ENCODE results near the gene MMD.
A peak's percentile ranks its signal among the peaks of the same experiment; 100 is the strongest.
"Not testable (repeated sequence)": the region's sequence is repeated elsewhere in the genome, so short reads cannot be mapped to it uniquely, and the experiment has no call there.

The MMD gene

DNA sequence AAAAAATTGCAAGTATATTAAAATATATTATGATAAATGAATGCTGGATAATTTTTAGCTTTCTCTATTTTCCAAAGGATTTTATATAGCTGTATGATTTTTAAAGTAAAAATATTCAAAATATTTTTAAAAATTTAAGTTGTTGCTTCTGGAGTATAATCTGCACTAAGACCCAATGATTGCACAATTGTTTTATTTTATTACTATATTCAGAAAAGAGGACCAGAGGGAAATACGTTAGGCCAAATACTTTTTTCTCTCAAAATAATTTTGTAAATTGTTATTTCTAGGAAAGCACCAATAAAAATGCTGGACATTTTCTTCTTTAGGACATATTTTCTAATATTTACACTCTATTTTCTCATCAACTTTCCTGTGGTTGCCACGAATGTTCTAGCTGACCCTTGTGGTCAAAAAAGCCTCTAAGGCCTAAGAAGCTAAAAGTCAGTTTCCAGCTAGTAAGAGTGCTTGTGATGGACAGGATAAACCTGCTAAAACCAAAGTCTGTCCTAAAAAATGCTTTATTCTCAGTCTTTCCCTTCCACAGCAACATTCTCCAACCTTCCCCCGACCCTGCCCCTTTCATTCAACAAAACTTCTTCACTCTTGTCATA, 31.2 kb downstream of the MMD start:
- TF ChIP-seq CTCF (IDR thresholded peaks at IDR 0.05; ENCODE audit: low read depth, low read length): no peak
- H3K4me3 ChIP-seq (replicated peaks in 1 of 2; ENCODE audit: low read depth in 2 of 2, low read length in 2 of 2): no peak overlapping the region
- no peak for DNase-seq (ENCODE audit: low read depth in 2 of 2)

DNA sequence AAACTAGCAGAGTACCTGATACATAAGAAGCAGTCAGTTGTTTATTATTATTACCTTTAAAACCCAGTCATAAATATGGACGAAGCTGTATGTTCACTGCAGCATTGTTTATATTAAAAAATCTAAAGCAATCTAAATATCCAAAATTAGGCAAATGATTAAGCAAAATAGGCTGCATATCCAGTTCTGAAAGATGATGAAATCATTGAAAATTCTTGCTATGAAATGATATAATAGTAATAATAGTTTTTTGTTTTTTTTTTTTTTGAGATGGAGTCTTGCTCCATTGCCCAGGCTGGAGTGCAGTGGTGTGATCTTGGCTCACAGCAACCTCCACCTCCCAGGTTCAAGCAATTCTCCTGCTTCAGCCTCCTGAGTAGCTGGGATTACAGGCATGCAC, 31.9 kb downstream of the MMD start:
- not testable (repeated sequence) for DNase-seq (ENCODE audit: low read depth in 2 of 2); H3K4me3 ChIP-seq (replicated peaks in 1 of 2; ENCODE audit: low read depth in 2 of 2, low read length in 2 of 2)

GRCh38 chr17:55388842-55389241, 32.8 kb downstream of the MMD start:
- no peak for DNase-seq (ENCODE audit: low read depth in 2 of 2)
- no peak for TF ChIP-seq CTCF (IDR thresholded peaks at IDR 0.05; ENCODE audit: low read depth, low read length)
- H3K4me3 ChIP-seq (replicated peaks in 1 of 2; ENCODE audit: low read depth in 2 of 2, low read length in 2 of 2): no peak overlapping the region

GRCh38 chr17:55386796-55387332, 34.8 kb downstream of the MMD start:
- no peak for TF ChIP-seq CTCF (IDR thresholded peaks at IDR 0.05; ENCODE audit: low read depth, low read length)
- no peak for DNase-seq (ENCODE audit: low read depth in 2 of 2)
- no peak overlapping the region for H3K4me3 ChIP-seq (replicated peaks in 1 of 2; ENCODE audit: low read depth in 2 of 2, low read length in 2 of 2)

DNA sequence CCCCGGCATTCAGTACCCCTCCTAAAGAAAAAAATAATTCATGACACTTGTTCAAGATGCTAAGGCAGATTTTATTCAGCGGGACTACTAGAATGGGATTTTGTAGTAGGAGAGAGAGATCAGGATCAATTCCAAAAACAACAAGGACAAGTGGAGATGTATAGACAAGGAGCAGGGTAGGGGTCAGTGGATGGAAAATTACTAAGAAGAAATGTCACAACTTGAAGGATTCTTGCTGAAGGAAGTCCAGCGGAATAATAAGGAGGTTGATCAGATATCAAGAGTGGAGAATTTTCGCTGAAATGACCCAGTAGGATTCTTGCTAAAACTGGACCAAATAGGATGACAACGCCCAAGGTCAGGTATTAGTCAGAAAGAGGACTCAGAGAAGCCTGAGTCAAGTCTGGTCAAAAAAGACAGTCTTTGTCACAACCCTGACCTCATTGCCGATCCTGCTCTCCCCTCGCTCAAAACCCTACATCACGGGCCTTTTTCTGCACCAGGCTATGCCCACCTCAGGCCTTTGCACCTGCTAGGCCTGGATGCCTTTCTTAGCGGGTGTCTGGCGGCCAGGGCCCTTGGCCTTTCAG, 36.9 kb downstream of the MMD start:
- no peak overlapping the region for H3K4me3 ChIP-seq (replicated peaks in 1 of 2; ENCODE audit: low read depth in 2 of 2, low read length in 2 of 2)
- TF ChIP-seq CTCF (IDR thresholded peaks at IDR 0.05; ENCODE audit: low read depth, low read length): no peak
- DNase-seq (ENCODE audit: low read depth in 2 of 2): peak in 1 of 2 donors; percentile 23

DNA sequence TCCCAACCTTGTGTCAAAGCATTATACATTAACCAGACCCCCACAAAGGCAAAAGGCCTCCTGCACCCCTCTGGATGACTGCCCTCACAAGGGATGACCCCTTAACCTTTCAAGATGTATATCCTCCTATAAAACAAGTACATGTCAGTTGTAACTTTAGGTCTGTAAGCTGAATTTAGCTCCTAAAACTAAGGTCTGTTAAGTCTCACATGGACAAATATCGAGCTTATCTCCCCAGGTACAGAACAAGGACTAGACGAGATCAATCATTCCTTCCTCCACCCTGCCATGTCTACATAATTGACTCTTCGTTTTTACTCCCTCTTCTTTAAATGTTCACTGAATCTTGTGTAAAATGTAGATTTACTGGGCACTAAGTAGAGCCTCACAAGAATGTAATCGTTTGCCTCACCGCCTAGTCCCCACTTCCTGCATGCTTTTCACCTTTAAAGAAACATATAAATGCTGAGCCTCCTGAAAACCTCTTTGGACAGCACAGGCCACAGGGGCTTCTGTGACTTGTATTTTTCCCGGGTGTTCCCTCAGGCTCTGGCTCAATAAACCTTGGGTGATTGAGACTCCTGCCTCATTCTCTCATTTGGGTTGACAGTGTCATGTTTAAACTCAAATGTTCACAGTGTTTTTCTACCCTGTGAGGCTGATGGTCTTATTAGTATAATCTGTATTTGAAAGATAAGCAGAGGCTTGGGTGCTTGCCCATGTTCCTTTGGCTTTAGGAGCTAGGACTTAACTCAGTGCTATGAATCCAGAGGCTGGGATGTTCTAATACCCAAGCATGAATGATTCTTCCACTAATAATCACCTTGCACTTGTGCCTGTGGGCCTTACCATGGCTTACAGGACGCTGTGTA, 37.6 kb downstream of the MMD start:
- no peak for TF ChIP-seq CTCF (IDR thresholded peaks at IDR 0.05; ENCODE audit: low read depth, low read length)
- no peak overlapping the region for H3K4me3 ChIP-seq (replicated peaks in 1 of 2; ENCODE audit: low read depth in 2 of 2, low read length in 2 of 2)
- DNase-seq (ENCODE audit: low read depth in 2 of 2): peak in 1 of 2 donors; percentile 23
